ENCODE measurements around the gene STH. TPM values are rescaled to one million over a fixed set of nuclear protein-coding genes. Genes with fewer than 3 reads are reported as not detected.

STH gene
- total RNA-seq, 2 experiments from 2014 or later: not detected

DNA sequence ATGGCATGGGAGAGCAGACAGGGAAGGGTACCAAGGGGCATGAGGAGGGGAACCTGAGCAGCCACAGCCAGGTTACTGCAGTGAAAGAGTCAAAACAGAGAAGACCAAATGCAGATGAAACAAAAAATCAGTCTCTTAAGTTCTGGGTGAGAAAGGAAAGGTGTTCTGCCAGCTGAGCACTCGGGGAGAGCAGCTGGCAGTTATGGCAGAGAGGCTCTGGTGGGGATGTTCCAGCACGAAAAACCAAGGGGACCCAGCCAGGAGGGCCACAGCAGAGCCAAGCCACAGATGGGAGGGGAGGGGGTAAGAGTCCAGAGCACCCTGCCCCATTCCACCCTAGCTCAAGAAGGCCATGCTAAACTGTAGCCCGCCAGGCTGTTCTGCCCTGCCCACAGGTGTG, 31.7 kb downstream of the STH start:
- H3K36me3 Mint-ChIP-seq: peaks cover 33% of the 10 kb centered on the region
- H3K27me3 Mint-ChIP-seq: no peaks in the 10 kb centered on the region
- peaks cover 32% of the 10 kb centered on the region for H3K4me1 Mint-ChIP-seq
- H3K27ac Mint-ChIP-seq: peak overlapping the region; percentile 70
- no peaks in the 10 kb centered on the region for H3K9me3 Mint-ChIP-seq
- DNase-seq: no peak
- no peak overlapping the region for H3K4me3 Mint-ChIP-seq

DNA sequence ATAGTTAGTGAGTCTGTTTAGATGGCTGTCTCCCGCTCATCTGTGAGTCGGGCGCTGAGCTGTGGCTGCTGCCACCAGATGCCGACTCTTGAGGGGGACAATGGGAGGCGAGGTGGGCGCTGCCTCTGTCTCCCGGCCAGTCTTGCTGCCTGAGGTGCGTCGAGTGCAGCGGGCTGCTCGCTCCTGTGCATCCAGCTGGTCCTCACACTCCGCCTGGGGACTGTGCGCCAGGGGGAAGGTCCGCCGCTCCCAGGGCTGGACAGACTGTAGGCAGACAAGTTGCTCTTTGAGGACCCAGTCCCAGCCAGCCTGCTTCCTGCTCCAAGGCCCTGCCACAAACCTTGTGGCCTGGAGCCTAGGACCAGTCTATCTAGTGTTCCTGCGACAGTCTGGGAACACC, 32.4 kb downstream of the STH start:
- DNase-seq: no peak
- Mint-ChIP-seq H3K27ac (no peak overlapping the region), H3K4me1 (peaks cover 38% of the 10 kb centered on the region), H3K36me3 (peaks cover 33% of the 10 kb centered on the region), H3K27me3 (no peaks in the 10 kb centered on the region), H3K4me3 (no peak overlapping the region), H3K9me3 (no peaks in the 10 kb centered on the region)

DNA sequence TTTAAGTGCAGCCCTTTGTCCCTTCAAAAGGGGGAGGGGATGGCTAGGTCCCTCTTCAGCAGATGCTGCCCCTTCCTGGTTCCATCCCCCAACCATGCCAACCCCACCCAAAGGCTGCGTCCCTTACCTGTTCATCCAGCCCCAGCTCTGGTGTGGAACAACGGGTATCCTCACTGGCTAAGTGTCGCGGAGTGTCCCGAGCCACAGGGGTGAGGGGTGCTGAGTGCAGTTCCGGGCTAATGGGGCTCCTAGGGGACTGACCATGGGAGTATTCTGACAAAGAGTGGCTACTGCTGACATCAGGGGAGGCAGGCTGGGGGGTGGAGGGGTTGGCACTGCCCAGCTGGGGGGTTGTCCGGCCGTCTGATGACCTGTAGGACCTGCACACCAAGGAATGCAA, 32.9 kb downstream of the STH start:
- Mint-ChIP-seq H3K9me3 (no peaks in the 10 kb centered on the region), H3K4me3 (no peak overlapping the region), H3K36me3 (peaks cover 33% of the 10 kb centered on the region), H3K27me3 (no peaks in the 10 kb centered on the region), H3K4me1 (peaks cover 38% of the 10 kb centered on the region), H3K27ac (no peak overlapping the region)
- DNase-seq: no peak

DNA sequence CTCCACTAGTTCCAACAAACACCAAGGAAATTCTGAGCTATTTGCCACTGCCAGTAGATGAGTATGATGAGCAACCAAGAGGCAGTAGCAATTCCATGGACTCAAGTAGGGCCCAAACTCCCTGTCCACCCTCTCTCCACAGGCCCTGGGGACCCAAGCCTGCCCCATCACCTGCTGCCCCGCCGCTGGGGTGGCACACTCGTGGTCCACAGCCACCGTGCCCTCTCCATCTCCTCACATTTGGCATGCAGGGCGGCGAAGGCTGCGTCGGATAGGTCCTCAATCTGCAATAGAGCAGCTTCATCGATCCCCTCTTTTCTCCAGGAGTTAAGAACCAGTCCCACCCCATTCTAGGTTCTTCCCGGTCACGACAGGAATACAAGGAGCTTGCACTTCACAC, 33.9 kb downstream of the STH start:
- H3K36me3 Mint-ChIP-seq: peaks cover 37% of the 10 kb centered on the region
- H3K27ac Mint-ChIP-seq: peak overlapping the region; percentile 14
- no peaks in the 10 kb centered on the region for H3K9me3 Mint-ChIP-seq
- H3K27me3 Mint-ChIP-seq: no peaks in the 10 kb centered on the region
- DNase-seq: no peak
- no peak overlapping the region for H3K4me3 Mint-ChIP-seq
- peaks cover 34% of the 10 kb centered on the region for H3K4me1 Mint-ChIP-seq

DNA sequence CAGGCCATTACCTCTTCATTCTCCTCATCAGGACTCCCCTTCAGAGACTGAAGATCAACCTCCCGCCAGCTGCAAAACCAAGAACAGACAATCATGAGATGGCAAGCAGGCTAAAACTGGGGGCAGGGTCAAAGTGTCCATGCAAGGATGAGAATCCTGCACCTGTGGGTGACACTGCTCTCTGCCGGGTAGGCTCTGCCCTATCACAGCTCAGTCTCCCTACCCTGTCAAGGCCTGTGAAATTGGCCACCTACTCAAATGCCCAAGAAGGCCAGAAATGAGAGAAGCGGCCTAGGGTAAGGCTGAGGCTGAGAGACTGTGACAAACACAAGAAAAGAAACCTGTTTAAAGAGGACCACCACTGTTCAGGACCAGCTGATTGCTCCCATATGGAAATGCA, 34.3 kb downstream of the STH start:
- H3K9me3 Mint-ChIP-seq: no peaks in the 10 kb centered on the region
- H3K36me3 Mint-ChIP-seq: peaks cover 41% of the 10 kb centered on the region
- H3K4me1 Mint-ChIP-seq: peaks cover 31% of the 10 kb centered on the region
- peak overlapping the region; percentile 14 for H3K27ac Mint-ChIP-seq
- H3K27me3 Mint-ChIP-seq: no peaks in the 10 kb centered on the region
- H3K4me3 Mint-ChIP-seq: no peak overlapping the region
- DNase-seq: no peak

DNA sequence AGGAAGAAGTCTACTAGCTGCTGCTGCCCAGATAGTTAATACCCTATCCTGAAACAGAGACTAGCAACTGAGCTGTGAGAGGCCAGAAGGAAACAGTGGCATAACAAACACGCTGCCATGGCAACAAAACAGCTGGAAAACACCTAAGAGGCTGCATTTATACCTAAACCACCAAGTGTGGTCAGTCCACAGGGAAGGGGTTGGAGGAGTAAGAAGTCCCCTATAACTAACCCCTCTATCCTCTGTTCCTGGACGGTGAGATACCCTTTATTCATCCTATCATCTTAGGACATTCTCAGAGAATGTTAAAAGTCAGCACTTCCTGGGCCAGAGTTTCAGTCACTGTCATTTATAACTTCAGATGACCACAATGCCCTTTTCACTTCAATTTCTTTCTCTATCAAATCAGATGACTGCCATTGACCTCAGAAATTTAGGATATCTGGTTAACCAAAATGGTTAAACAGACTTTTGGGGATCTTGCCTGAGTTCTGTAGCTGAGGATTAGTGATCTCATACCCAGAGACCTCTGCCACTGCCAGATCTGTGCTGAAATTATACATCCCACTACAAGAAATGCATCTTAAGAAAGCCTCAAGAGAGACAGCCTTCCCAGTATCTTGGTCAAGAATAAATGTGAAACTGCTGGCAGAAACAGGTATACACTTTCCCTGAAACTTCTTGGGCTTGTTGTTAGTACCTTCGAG, 36.2 kb downstream of the STH start:
- Mint-ChIP-seq H3K4me3 (no peak overlapping the region), H3K4me1 (peaks cover 24% of the 10 kb centered on the region), H3K27me3 (no peaks in the 10 kb centered on the region), H3K36me3 (peaks cover 38% of the 10 kb centered on the region), H3K27ac (peak overlapping the region; percentile 78), H3K9me3 (no peaks in the 10 kb centered on the region)
- DNase-seq: peak; percentile 48

DNA sequence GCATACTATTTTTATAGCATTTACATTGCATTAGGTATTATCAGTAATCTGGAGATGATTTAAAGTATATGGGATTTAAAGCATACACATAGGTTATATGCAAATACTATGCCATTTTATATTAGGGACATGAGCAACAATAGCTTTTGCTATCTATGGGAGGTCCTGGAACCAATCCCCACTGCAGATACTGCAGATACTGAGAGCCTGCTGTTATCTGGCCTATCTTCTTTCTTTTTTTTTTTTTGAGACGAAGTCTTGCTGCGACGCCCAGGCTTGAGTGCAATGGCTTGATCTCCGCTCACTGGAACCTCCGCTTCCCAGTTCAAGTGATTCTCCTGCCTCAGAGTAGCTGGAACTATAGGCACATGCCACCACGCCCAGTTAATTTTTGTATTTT, 37.4 kb downstream of the STH start:
- Mint-ChIP-seq H3K9me3 (no peaks in the 10 kb centered on the region), H3K4me3 (no peak overlapping the region), H3K36me3 (peaks cover 34% of the 10 kb centered on the region), H3K4me1 (peaks cover 18% of the 10 kb centered on the region), H3K27me3 (no peaks in the 10 kb centered on the region), H3K27ac (peak overlapping the region; percentile 15)
- DNase-seq: no peak

DNA sequence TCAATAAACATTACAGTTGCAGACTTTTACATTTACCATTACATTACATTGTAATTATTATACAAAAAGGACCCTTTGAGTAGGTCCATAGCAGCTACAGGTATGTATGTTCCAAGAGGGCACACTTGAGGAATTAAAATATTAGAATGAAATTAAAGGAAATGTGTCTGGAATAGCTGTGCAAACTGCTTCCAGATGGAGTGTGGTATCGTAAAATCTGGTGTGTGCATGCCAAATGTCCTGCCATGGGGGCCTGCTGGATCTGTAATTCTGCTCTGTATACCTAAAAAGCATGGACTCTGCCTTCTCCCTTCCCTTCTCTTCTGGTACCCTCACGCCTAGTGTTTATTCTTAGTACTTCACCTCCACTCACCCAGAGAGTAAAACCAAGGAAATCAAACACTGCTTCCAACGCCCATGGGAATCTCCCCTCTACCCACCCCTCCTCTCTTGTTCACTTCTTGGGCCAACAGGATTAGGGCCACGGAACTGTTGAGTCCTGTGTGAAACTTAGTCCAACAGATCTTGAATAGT, 38.7 kb downstream of the STH start:
- H3K36me3 Mint-ChIP-seq: peaks cover 35% of the 10 kb centered on the region
- peak overlapping the region; percentile 16 for H3K27ac Mint-ChIP-seq
- H3K9me3 Mint-ChIP-seq: no peaks in the 10 kb centered on the region
- no peaks in the 10 kb centered on the region for H3K27me3 Mint-ChIP-seq
- H3K4me3 Mint-ChIP-seq: no peak overlapping the region
- peaks cover 18% of the 10 kb centered on the region for H3K4me1 Mint-ChIP-seq
- no peak for DNase-seq

DNA sequence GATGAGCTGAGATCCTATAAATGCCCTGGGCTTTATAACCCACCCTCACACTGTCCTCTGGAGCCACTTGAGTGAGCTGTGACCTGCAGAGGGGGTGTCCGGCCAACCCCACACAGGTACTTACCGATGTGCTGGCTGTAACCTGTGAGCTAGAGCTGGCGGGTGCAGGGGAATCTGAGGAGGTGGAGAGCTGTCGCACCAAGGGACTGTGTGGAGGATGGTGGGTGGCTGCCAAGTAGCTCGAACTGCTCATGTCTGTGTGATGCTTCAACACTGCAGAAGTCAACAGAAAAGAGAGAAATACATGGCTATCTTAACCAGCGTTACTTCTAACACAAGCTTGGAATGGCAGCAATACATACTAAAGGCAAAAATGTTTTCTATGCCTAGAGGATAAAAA, 39.4 kb downstream of the STH start:
- Mint-ChIP-seq H3K4me3 (no peak overlapping the region), H3K27ac (peak overlapping the region; percentile 36), H3K36me3 (peaks cover 34% of the 10 kb centered on the region), H3K9me3 (no peaks in the 10 kb centered on the region), H3K4me1 (peaks cover 18% of the 10 kb centered on the region), H3K27me3 (no peaks in the 10 kb centered on the region)
- DNase-seq: no peak

DNA sequence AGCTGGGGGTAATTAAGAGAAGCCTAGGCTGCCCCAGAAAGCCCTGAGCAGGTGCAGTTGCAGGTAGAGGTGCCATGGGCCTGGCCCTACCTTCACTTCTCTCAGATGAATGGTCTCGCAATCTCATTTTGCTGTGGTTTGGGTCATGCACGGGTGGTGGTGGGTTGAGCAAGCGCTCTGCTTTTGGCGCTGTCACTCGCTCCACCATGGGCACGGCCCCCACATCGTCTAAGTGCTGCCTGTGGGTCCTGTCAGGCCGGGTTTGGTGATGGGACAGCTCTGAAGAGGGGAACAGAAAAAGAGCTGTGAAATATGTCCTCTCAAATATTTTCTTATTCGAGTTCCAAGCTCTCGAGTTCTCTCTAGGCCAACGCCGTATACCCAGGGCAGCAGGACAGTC, 39.9 kb downstream of the STH start:
- no peaks in the 10 kb centered on the region for H3K9me3 Mint-ChIP-seq
- no peaks in the 10 kb centered on the region for H3K27me3 Mint-ChIP-seq
- peaks cover 18% of the 10 kb centered on the region for H3K4me1 Mint-ChIP-seq
- H3K4me3 Mint-ChIP-seq: no peak overlapping the region
- no peak for DNase-seq
- H3K27ac Mint-ChIP-seq: peak overlapping the region; percentile 14
- peaks cover 36% of the 10 kb centered on the region for H3K36me3 Mint-ChIP-seq

DNA sequence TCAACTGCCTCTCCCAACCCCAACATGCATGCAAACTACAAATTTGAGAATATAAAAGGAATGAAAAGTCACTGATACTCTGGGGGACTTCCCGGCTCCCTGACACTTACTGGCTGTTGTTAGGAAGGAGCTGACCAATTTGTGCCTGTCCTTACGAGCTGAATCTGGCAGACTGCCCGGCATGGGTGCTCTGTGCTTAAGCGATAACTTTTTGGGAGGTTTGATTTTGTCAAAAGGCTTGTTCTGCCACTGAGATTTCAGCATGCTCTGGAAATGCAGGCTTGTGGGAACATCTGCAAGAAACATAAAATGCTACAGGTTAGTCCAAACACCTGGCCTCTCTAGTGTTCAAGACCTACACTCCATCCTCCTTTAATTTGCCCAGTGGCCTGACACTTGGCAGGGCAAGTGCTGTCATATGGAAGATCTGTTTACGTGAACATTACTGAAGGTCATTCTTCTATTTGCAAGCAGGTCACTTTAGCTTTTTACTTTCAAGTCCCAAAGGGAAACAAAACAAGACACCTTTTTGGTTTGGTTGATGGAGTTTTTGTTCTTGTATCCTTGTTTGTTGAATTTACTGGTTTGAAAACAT, 40.6 kb downstream of the STH start:
- H3K27ac Mint-ChIP-seq: no peak overlapping the region
- no peaks in the 10 kb centered on the region for H3K27me3 Mint-ChIP-seq
- no peaks in the 10 kb centered on the region for H3K9me3 Mint-ChIP-seq
- H3K4me3 Mint-ChIP-seq: no peak overlapping the region
- H3K4me1 Mint-ChIP-seq: peaks cover 21% of the 10 kb centered on the region
- no peak for DNase-seq
- H3K36me3 Mint-ChIP-seq: peaks cover 34% of the 10 kb centered on the region

DNA sequence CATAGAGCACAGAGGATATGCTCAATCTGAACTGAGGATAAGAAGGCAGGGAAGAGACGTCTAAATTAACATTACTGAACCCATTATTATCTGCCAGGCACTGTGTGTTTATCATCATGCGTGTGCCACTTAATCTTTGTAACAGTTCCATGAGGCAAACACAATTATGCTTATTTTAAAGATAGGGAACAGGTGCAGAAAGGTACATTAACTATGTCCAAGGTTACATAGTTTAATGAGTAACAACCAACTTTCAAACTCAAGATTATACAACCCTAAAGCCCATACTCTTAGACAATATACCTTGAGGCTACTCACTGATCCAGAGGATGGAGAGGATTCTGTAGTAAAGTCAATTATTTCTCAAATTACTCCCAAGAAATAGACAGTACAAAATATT, 43.2 kb downstream of the STH start:
- Mint-ChIP-seq H3K36me3 (peaks cover 34% of the 10 kb centered on the region), H3K4me3 (no peak overlapping the region), H3K4me1 (peaks cover 19% of the 10 kb centered on the region), H3K9me3 (no peaks in the 10 kb centered on the region), H3K27me3 (no peaks in the 10 kb centered on the region), H3K27ac (no peak overlapping the region)
- DNase-seq: no peak

DNA sequence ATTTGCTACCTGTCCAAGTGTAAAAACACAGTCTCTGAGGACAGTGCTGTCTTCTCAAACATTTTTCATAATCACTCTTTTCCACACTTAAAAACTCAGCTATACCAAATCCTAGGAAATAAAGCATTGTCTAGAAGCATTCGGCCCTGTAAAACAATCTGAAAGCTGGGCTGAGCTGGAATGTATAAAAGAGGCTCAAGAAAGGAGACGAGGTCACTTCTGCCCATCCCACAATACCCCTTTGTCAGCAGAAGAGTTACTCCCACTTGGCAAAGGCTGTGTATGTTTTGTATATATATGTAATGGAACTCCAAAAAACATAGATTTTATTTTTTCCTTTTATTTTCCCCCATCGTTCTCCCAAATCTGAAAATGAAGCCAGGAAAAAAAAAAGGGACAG, 43.9 kb downstream of the STH start:
- Mint-ChIP-seq H3K27ac (peak overlapping the region; percentile 66), H3K4me1 (peaks cover 19% of the 10 kb centered on the region), H3K9me3 (no peaks in the 10 kb centered on the region), H3K4me3 (no peak overlapping the region), H3K36me3 (peaks cover 38% of the 10 kb centered on the region), H3K27me3 (no peaks in the 10 kb centered on the region)
- DNase-seq: no peak

DNA sequence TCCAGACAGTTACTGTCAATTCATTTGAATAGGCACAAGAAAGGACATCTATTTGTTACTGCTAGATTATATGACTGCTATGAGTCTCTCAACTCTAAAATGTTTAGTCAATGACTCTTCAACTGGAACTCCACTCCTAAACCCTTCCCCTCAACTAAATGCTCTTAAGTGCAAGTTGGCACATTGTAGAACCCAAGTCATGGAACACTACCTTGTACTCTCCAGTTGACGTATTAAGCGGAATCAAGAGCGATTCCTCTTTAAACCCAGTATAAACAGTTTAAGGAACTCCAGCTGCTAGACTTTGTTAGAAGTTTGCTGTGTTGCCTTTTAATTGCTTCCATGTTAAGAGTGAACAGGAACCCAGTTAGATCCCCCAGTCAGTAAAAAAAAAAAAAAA, 44.6 kb downstream of the STH start:
- Mint-ChIP-seq H3K27me3 (no peaks in the 10 kb centered on the region), H3K36me3 (peaks cover 39% of the 10 kb centered on the region), H3K27ac (peak overlapping the region; percentile 66), H3K9me3 (no peaks in the 10 kb centered on the region), H3K4me3 (no peak overlapping the region), H3K4me1 (peaks cover 24% of the 10 kb centered on the region)
- DNase-seq: no peak

DNA sequence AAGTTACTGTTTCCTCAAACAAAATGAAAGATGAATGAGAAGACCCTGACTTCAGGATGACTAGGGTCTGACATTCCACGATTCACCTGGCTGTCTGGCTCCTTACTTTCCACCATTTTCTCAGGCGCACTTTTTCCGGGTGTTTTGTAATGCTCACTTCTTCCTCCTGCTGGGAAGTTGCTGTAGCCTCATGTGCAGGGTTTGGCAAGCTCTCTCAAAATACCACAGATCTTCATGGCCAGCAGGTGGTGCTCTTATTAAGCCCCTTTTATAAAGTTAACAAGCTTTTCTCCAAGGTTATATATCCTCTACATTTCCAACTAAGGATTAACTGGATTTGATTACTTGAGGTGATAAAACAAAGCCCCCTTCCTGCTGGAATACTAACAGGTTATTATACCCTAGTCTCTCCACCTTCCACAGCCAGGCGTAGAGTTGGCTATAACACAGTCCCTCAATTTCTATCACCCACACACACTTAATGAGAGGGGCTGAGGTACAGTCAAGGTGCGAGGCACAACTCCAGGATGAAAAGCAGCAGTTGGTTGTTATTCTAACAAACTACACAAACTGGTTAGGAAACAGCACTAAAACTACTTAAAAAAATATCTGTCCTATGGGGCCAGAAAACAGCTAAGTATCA, 45.4 kb downstream of the STH start:
- no peaks in the 10 kb centered on the region for H3K27me3 Mint-ChIP-seq
- no peaks in the 10 kb centered on the region for H3K9me3 Mint-ChIP-seq
- H3K36me3 Mint-ChIP-seq: peaks cover 42% of the 10 kb centered on the region
- H3K27ac Mint-ChIP-seq: peak overlapping the region; percentile 68
- H3K4me3 Mint-ChIP-seq: no peak overlapping the region
- peaks cover 24% of the 10 kb centered on the region for H3K4me1 Mint-ChIP-seq
- DNase-seq: no peak
